Measurements from ENCODE around the gene ACP5.
A peak's percentile ranks its signal among the peaks of the same experiment; 100 is the strongest.

Gene ACP5

GRCh38 chr19:11581740-11582139 lies 4.3 kb upstream of the ACP5 start:
- no peaks in the 10 kb centered on the region for H3K9me2 ChIP-seq (replicated peaks; ENCODE audit: low read depth, low read length)
- no peaks in the 10 kb centered on the region for H3F3A ChIP-seq (ENCODE audit: low read depth)
- H3K4me3 ChIP-seq (ENCODE audit: low read length, poor library complexity, severe bottlenecking): no peak overlapping the region
- H3K4me2 ChIP-seq (ENCODE audit: low read depth, low read length, poor library complexity, severe bottlenecking): no peak overlapping the region
- no peaks in the 10 kb centered on the region for H3K9me3 ChIP-seq (ENCODE audit: insufficient read depth, low read depth, low read length)
- no peak overlapping the region for H3K9ac ChIP-seq (ENCODE audit: low read depth, low read length, poor library complexity, severe bottlenecking)
- peak overlapping the region; percentile 56; the same call in 1 of the 2 replicates for H2AFZ ChIP-seq (ENCODE audit: low read length)
- H3K4me1 ChIP-seq (ENCODE audit: insufficient read depth, low read length, poor library complexity, severe bottlenecking): no peaks in the 10 kb centered on the region
- no peaks in the 10 kb centered on the region for H3K27me3 ChIP-seq (ENCODE audit: insufficient read depth, low read length, poor library complexity, severe bottlenecking)
- H4K20me1 ChIP-seq (ENCODE audit: insufficient read depth, low read length, poor library complexity, severe bottlenecking): no peaks in the 10 kb centered on the region
- H3K36me3 ChIP-seq (ENCODE audit: insufficient read depth, low read length): no peaks in the 10 kb centered on the region
- TF ChIP-seq CTCF (conservative IDR thresholded peaks at IDR 0.05; ENCODE audit: low read length) (no peak), EZH2phosphoT487 (IDR thresholded peaks at IDR 0.05; ENCODE audit: borderline replicate concordance) (no peak)
- H3K79me2 ChIP-seq (ENCODE audit: insufficient read depth, low read length): no peaks in the 10 kb centered on the region

- H4K20me1 ChIP-seq (ENCODE audit: insufficient read depth, low read length, poor library complexity, severe bottlenecking): no peaks in the 10 kb centered on the region
- no peaks in the 10 kb centered on the region for H3K4me1 ChIP-seq (ENCODE audit: insufficient read depth, low read length, poor library complexity, severe bottlenecking)
- TF ChIP-seq CTCF (conservative IDR thresholded peaks at IDR 0.05; ENCODE audit: low read length) (no peak), EZH2phosphoT487 (IDR thresholded peaks at IDR 0.05; ENCODE audit: borderline replicate concordance) (no peak)
- H3K9ac ChIP-seq (ENCODE audit: low read depth, low read length, poor library complexity, severe bottlenecking): no peak overlapping the region
- no peaks in the 10 kb centered on the region for H3K36me3 ChIP-seq (ENCODE audit: insufficient read depth, low read length)
- no peaks in the 10 kb centered on the region for H3F3A ChIP-seq (ENCODE audit: low read depth)
- H3K79me2 ChIP-seq (ENCODE audit: insufficient read depth, low read length): no peaks in the 10 kb centered on the region
- no peaks in the 10 kb centered on the region for H3K9me2 ChIP-seq (replicated peaks; ENCODE audit: low read depth, low read length)
- no peaks in the 10 kb centered on the region for H3K27me3 ChIP-seq (ENCODE audit: insufficient read depth, low read length, poor library complexity, severe bottlenecking)
- no peak overlapping the region for H3K4me3 ChIP-seq (ENCODE audit: low read length, poor library complexity, severe bottlenecking)
- no peak overlapping the region for H2AFZ ChIP-seq (ENCODE audit: low read length)
- no peak overlapping the region for H3K4me2 ChIP-seq (ENCODE audit: low read depth, low read length, poor library complexity, severe bottlenecking)
- H3K9me3 ChIP-seq (ENCODE audit: insufficient read depth, low read depth, low read length): no peaks in the 10 kb centered on the region
These were observed 2.7 kb upstream of the ACP5 start for GRCh38 chr19:11580116-11580515.

GRCh38 chr19:11578258-11579142 lies 1.1 kb upstream of the ACP5 start:
- H3K9me3 ChIP-seq (ENCODE audit: insufficient read depth, low read depth, low read length): no peaks in the 10 kb centered on the region
- no peaks in the 10 kb centered on the region for H4K20me1 ChIP-seq (ENCODE audit: insufficient read depth, low read length, poor library complexity, severe bottlenecking)
- no peak overlapping the region for H3K4me3 ChIP-seq (ENCODE audit: low read length, poor library complexity, severe bottlenecking)
- H2AFZ ChIP-seq (ENCODE audit: low read length): no peak overlapping the region; the same call in 1 of the 2 replicates
- no peaks in the 10 kb centered on the region for H3K79me2 ChIP-seq (ENCODE audit: insufficient read depth, low read length)
- H3K9me2 ChIP-seq (replicated peaks; ENCODE audit: low read depth, low read length): no peaks in the 10 kb centered on the region
- H3K36me3 ChIP-seq (ENCODE audit: insufficient read depth, low read length): no peaks in the 10 kb centered on the region
- TF ChIP-seq CTCF (conservative IDR thresholded peaks at IDR 0.05; ENCODE audit: low read length) (no peak), EZH2phosphoT487 (IDR thresholded peaks at IDR 0.05; ENCODE audit: borderline replicate concordance) (no peak)
- H3K27me3 ChIP-seq (ENCODE audit: insufficient read depth, low read length, poor library complexity, severe bottlenecking): no peaks in the 10 kb centered on the region
- H3K4me2 ChIP-seq (ENCODE audit: low read depth, low read length, poor library complexity, severe bottlenecking): no peak overlapping the region
- H3K9ac ChIP-seq (ENCODE audit: low read depth, low read length, poor library complexity, severe bottlenecking): no peak overlapping the region
- no peaks in the 10 kb centered on the region for H3K4me1 ChIP-seq (ENCODE audit: insufficient read depth, low read length, poor library complexity, severe bottlenecking)
- no peaks in the 10 kb centered on the region for H3F3A ChIP-seq (ENCODE audit: low read depth)
